Prostate gland (tissue), 2 donors: Measurements from ENCODE around the gene ERCC5.

Experiments used
- POLR2A ChIP-seq: fragments of 450-650 bp; IDR thresholded peaks from one replicate; pipeline ENCODE4 v1.6.1; 2016; ENCODE audit warnings: antibody characterized with exemption, mild to moderate bottlenecking
- POLR2AphosphoS5 ChIP-seq: sonication (generic); formaldehyde crosslinking; IDR thresholded peaks from one replicate; pipeline ENCODE4 v1.6.1; 2017; ENCODE audit warnings: antibody characterized with exemption
- TF ChIP-seq, protein P1 (sequence below), 4 experiments: fragments of 200-600 bp in 2 of 4; fragments of 450-650 bp in 2 of 4; sonication (generic) in 2 of 4; IDR thresholded peaks; 1 replicate in 3 of 4; 2 replicates in 1 of 4; pipeline ENCODE4 v1.5.1; 2016 to 2019; ENCODE audit warnings: antibody characterized with exemption in 4 of 4, mild to moderate bottlenecking in 2 of 4, moderate library complexity in 2 of 4

DNA sequence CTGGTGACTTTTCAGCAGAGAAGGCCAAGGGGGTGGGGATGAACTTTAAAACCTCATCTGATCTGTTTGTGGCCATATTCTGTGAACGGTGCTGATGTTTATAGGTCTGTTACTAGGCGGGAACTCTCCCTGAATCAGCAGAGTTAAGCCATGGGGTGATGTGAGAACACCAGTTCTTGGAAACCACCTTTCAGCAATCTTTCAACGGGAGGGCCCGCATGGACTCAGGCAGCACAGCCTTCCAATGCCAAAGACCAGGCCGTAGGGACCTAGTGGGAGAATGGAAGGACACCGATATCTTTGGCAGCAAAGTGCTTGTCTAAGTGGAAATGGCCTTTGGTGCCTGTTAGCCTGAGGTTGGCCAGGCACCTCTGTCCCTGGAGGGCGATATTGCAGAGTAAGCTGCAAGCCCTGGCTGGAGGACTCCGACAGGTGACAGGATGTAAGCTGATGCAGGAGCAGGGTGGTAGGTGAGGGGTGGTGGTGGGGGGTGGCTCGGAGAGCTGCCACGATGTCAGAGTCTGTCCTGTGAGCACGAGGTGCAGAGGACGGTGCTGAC is 57.0 kb downstream of the ERCC5 start:
- TF ChIP-seq POLR2A (no peak), POLR2AphosphoS5 (no peak)
- TF ChIP-seq, protein P1, sequence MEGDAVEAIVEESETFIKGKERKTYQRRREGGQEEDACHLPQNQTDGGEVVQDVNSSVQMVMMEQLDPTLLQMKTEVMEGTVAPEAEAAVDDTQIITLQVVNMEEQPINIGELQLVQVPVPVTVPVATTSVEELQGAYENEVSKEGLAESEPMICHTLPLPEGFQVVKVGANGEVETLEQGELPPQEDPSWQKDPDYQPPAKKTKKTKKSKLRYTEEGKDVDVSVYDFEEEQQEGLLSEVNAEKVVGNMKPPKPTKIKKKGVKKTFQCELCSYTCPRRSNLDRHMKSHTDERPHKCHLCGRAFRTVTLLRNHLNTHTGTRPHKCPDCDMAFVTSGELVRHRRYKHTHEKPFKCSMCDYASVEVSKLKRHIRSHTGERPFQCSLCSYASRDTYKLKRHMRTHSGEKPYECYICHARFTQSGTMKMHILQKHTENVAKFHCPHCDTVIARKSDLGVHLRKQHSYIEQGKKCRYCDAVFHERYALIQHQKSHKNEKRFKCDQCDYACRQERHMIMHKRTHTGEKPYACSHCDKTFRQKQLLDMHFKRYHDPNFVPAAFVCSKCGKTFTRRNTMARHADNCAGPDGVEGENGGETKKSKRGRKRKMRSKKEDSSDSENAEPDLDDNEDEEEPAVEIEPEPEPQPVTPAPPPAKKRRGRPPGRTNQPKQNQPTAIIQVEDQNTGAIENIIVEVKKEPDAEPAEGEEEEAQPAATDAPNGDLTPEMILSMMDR (IDR thresholded peaks at IDR 0.05): no peak
